GM12878 (cell line): ENCODE results near the gene INVS. TPM values are rescaled to one million over a fixed set of nuclear protein-coding genes. Genes with fewer than 3 reads are reported as not detected.

ENCODE experiments used
- ATAC-seq: fragments of 200-7000 bp; cut with Tn5 transposase; 3 replicates; pipeline ENCODE4 v1.9.1; 2020; ENCODE audit warnings: mild to moderate bottlenecking, moderate library complexity
- BruUV-seq: library from RNA; stranded (reverse); fragments of 400-500 nt; replicated peaks from 2 replicates; lab custom pipeline; 2021; lab: Mats Ljungman, UMichigan
- CTCF ChIA-PET: fragments of 300-600 bp; sonication (Branson Sonifier 250); formaldehyde crosslinking; extraction: SDS; loops from one replicate; lab custom pipeline; 2021; ENCODE audit warnings: inconsistent platforms; lab: Yijun Ruan, JAX
- POLR2A ChIA-PET: fragments of 350-600 bp; formaldehyde crosslinking; extraction: SDS; loops from one replicate; lab custom pipeline; 2021; ENCODE audit warnings: inconsistent platforms; lab: Charles Lee
- RAD21 ChIA-PET: fragments of 300-600 bp; sonication (Branson Sonifier 250); formaldehyde crosslinking; loops from one replicate; lab custom pipeline; 2023; ENCODE audit warnings: antibody characterized with exemption; ENCODE audit not compliant: unreplicated experiment; lab: Charles Lee
- SMC1A ChIA-PET: fragments of 300-600 bp; sonication (Branson Sonifier 250); formaldehyde crosslinking; loops from one replicate; lab custom pipeline; 2023; ENCODE audit not compliant: unreplicated experiment, uncharacterized antibody; lab: Charles Lee
- DNase-seq: peaks from one replicate; pipeline ENCODE4 v3.0.0-alpha.2; 2011; ENCODE audit warnings: low read depth, low spot score
- FAIRE-seq: peaks from 3 replicates; lab custom pipeline; 2011; peaks lifted over from hg19 to GRCh38; lab: Jason Lieb, UNC
- H2AFZ ChIP-seq: 2 replicates; pipeline ENCODE4 v1.6.0; 2011; ENCODE audit warnings: low read depth, low read length, control low read depth; ENCODE audit not compliant: control insufficient read depth
- H3K27ac ChIP-seq: 2 replicates; pipeline ENCODE4 v1.5.1; 2011; ENCODE audit warnings: control low read depth; ENCODE audit not compliant: control insufficient read depth, insufficient read depth
- H3K27me3 ChIP-seq, 2 experiments: replicated peaks in 1 of 2; 2 replicates each; pipeline versions ENCODE4 v1.6.0 to v1.6.1; 2011; ENCODE audit warnings: low read length in 1 of 2; ENCODE audit not compliant: control insufficient read depth in 2 of 2, insufficient read depth in 2 of 2
- H3K36me3 ChIP-seq, 2 experiments: 2 replicates each; pipeline ENCODE4 v1.5.1; 2011; ENCODE audit warnings: low read length in 1 of 2; ENCODE audit not compliant: control insufficient read depth in 2 of 2, insufficient read depth in 2 of 2
- H3K4me1 ChIP-seq: 2 replicates; pipeline ENCODE4 v1.6.1; 2011; ENCODE audit warnings: mild to moderate bottlenecking, low read length, moderate library complexity, mixed read lengths; ENCODE audit not compliant: control insufficient read depth, insufficient read depth
- H3K4me2 ChIP-seq: 2 replicates; pipeline ENCODE4 v1.6.0; 2011; ENCODE audit warnings: control low read depth; ENCODE audit not compliant: control insufficient read depth, insufficient read depth
- H3K4me3 ChIP-seq: fragments of 200-600 bp; sonication (generic); 2 replicates; pipeline ENCODE4 v1.5.1; 2016
- H3K79me2 ChIP-seq: 2 replicates; pipeline ENCODE4 v1.6.0; 2011; ENCODE audit warnings: low read length; ENCODE audit not compliant: control insufficient read depth, insufficient read depth
- H3K9ac ChIP-seq: 2 replicates; pipeline ENCODE4 v1.8.0; 2011; ENCODE audit warnings: low read length, control low read depth, mixed read lengths; ENCODE audit not compliant: control insufficient read depth, insufficient read depth
- H3K9me3 ChIP-seq: replicated peaks from 3 replicates; pipeline ENCODE4 v1.5.1; 2011; ENCODE audit warnings: mild to moderate bottlenecking, low read length; ENCODE audit not compliant: control insufficient read depth, insufficient read depth
- H4K20me1 ChIP-seq: 2 replicates; pipeline ENCODE4 v1.6.0; 2011; ENCODE audit not compliant: control insufficient read depth, insufficient read depth
- CEBPB ChIP-seq, 2 experiments: fragments of 150-350 bp in 1 of 2; IDR thresholded peaks; 2 replicates each; pipeline ENCODE4 v1.6.1; 2012 to 2014; ENCODE audit warnings: low read depth in 2 of 2, low read length in 2 of 2, borderline replicate concordance in 1 of 2, inconsistent platforms in 1 of 2
- DPF2 ChIP-seq: fragments of 450-650 bp; IDR thresholded peaks from 2 replicates; pipeline ENCODE4 v1.6.1; 2017; ENCODE audit warnings: mild to moderate bottlenecking
- MEF2A ChIP-seq: IDR thresholded peaks from 2 replicates; pipeline ENCODE4 v1.6.1; 2011; ENCODE audit warnings: low read depth, mild to moderate bottlenecking, low read length, moderate library complexity; ENCODE audit not compliant: insufficient read depth
- ZBTB11 ChIP-seq: fragments of 450-650 bp; formaldehyde crosslinking; IDR thresholded peaks from 2 replicates; pipeline ENCODE4 v1.5.0; 2022; ENCODE audit warnings: mild to moderate bottlenecking, missing genetic modification characterization
- WGBS: methylation state at CpG from one replicate; pipeline ENCODE4 v1.1.6; 2016; ENCODE audit warnings: low lambda C conversion rate; ENCODE audit not compliant: insufficient replicate concordance, insufficient coverage; ENCODE audit errors: missing lambda C conversion rate; 5-methylcytosine and 5-hydroxymethylcytosine counted together
- in situ Hi-C: fragments of 300-500 bp; cut with MboI; formaldehyde crosslinking; loops from 9 replicates; pipeline ENCODE4 v1.14.3; 2018; ENCODE audit warnings: mixed read lengths
- intact Hi-C: fragments of 100-400 bp; cut with micrococcal nuclease; formaldehyde crosslinking; loops from one replicate; pipeline ENCODE4 v1.14.2; 2022; ENCODE audit not compliant: unreplicated experiment
- polyA plus RNA-seq, 11 experiments: library from polyadenylated mRNA; depleted of rRNA in 4 of 11; unstranded in 6 of 11; stranded (reverse) in 5 of 11; fragments of >200 nt; fragmentation: Nextera tagmentation in 4 of 11; fragmentation: Illumina TruSeq in 1 of 11; extraction: Ambion mirVana in 4 of 11; extraction: Trizol in 1 of 11; gene quantifications; 1 replicate in 1 of 11; 2 replicates in 10 of 11; pipeline versions ENCODE4 v1.2.1 to v1.2.3, GENCODE V29; 2011 to 2016; ENCODE audit warnings: inconsistent platforms in 2 of 11, missing spikeins in 2 of 11, low read depth in 1 of 11
- total RNA-seq, 4 experiments: library from RNA; depleted of rRNA in 3 of 4; stranded (reverse); fragments of >200 nt in 3 of 4; fragmentation: Illumina TruSeq in 1 of 4; extraction: Trizol in 1 of 4; gene quantifications; 2 replicates each; pipeline versions ENCODE4 v1.2.1 to v1.2.3, GENCODE V29; 2013 to 2021

INVS gene
- total and polyA plus RNA-seq, 10 of the 15 experiments (the other 5 are each of a cell fraction or from before 2014, with no cell fraction given), result 0.93 to 20.8 (median 13.2) TPM

- DNase-seq, result no peak
- H3K79me2 ChIP-seq, result no peaks in the 10 kb centered on the region
- no peak overlapping the region for H2AFZ ChIP-seq
- H3K4me2 ChIP-seq, result no peak overlapping the region
- FAIRE-seq, result no peak
- no peaks in the 10 kb centered on the region for H3K9me3 ChIP-seq
- POLR2A ChIA-PET, result no interaction called here
- in situ Hi-C loops, result loop anchor here (10.0 kb wide), 1 partner anchor 1043 kb away; no protein-coding TSS in a partner anchor
- H3K4me3 ChIP-seq, result no peak overlapping the region
- H3K36me3 ChIP-seq, result peaks cover 0 to 4% of the 10 kb centered on the region in 2 experiments; a peak in 1 of 4 replicates
- no peak for TF ChIP-seq ZBTB11 (CRISPR knock-in tag)
- no peak for TF ChIP-seq CEBPB (IDR thresholded peaks at IDR 0.05; ENCODE audit: borderline replicate concordance in 1 of 2, low read depth in 2 of 2, low read length in 2 of 2)
- no peak for TF ChIP-seq DPF2
- no peak for TF ChIP-seq MEF2A
- TF ChIP-seq, all 136 proteins: peak for 0
- Histone ChIP-seq H3K27ac (no peak overlapping the region), H3K27me3 (no peaks in the 10 kb centered on the region), H3K9ac (no peak overlapping the region), H3K4me1 (no peaks in the 10 kb centered on the region), H4K20me1 (no peaks in the 10 kb centered on the region)
- RAD21 ChIA-PET, result no interaction called here
- WGBS, result 95% methylated on average over 2 of the region's 2 CpGs
- SMC1A ChIA-PET, result no interaction called here
- no peak for ATAC-seq
- intact Hi-C loops, result loop anchor here (10.0 kb wide), 1 partner anchor 367 kb away; no protein-coding TSS in a partner anchor
- CTCF ChIA-PET, result no interaction called here
- BruUV-seq, result no TSS peak
Measured at GRCh38 chr9:100227636-100228035, 128.6 kb downstream of the INVS start.
